ENCODE data around the gene KRTAP2-3.

- no peak for TF ChIP-seq POLR2A (IDR thresholded peaks at IDR 0.05; ENCODE audit: low read depth, low read length)
- TF ChIP-seq POLR2AphosphoS5 (IDR thresholded peaks at IDR 0.05; ENCODE audit: low read depth, low read length), result no peak
- TF ChIP-seq TAF1 (IDR thresholded peaks at IDR 0.05; ENCODE audit: borderline replicate concordance, low read depth, low read length), result no peak
These were observed 44.5 kb downstream of the KRTAP2-3 start for GRCh38 chr17:41015454-41015853.

Data from GM12892 (cell line).